GM18867 (cell line): Measurements from ENCODE around the gene SCUBE1.

Experiments used
- ATAC-seq: cut with Tn5 transposase; IDR thresholded peaks from one replicate; pipeline ENCODE4 v1.9.1; 2021; ENCODE audit warnings: mild to moderate bottlenecking, moderate library complexity; ENCODE audit not compliant: unreplicated experiment

Gene SCUBE1

GRCh38 chr22:43242627-43243026 lies 100.5 kb downstream of the SCUBE1 start:
- no peak for ATAC-seq

- ATAC-seq: no peak
These were observed 101.3 kb downstream of the SCUBE1 start for GRCh38 chr22:43241699-43242386.

GRCh38 chr22:43241138-43241597 lies 102.0 kb downstream of the SCUBE1 start:
- ATAC-seq: no peak

GRCh38 chr22:43240614-43241013 lies 102.6 kb downstream of the SCUBE1 start:
- ATAC-seq: no peak

GRCh38 chr22:43239956-43240355 lies 103.2 kb downstream of the SCUBE1 start:
- no peak for ATAC-seq

- no peak for ATAC-seq
These were observed 103.9 kb downstream of the SCUBE1 start for GRCh38 chr22:43239193-43239780.

- no peak for ATAC-seq
These were observed 104.6 kb downstream of the SCUBE1 start for GRCh38 chr22:43238526-43239006.

- ATAC-seq: no peak
These were observed 105.9 kb downstream of the SCUBE1 start for GRCh38 chr22:43237280-43237679.

- no peak for ATAC-seq
These were observed 106.6 kb downstream of the SCUBE1 start for GRCh38 chr22:43236411-43237166.

GRCh38 chr22:43235445-43236409 lies 107.4 kb downstream of the SCUBE1 start:
- ATAC-seq: no peak

- no peak for ATAC-seq
These were observed 108.7 kb downstream of the SCUBE1 start for GRCh38 chr22:43234264-43234988.

GRCh38 chr22:43233529-43233928 lies 109.6 kb downstream of the SCUBE1 start:
- ATAC-seq: no peak

GRCh38 chr22:43232445-43232844 lies 110.7 kb downstream of the SCUBE1 start:
- ATAC-seq: no peak

GRCh38 chr22:43231724-43232034 lies 111.5 kb downstream of the SCUBE1 start:
- ATAC-seq: no peak

- ATAC-seq: no peak
These were observed 112.0 kb downstream of the SCUBE1 start for GRCh38 chr22:43230971-43231723.

- no peak for ATAC-seq
These were observed 112.6 kb downstream of the SCUBE1 start for GRCh38 chr22:43230571-43230970.

- ATAC-seq: no peak
These were observed 114.3 kb downstream of the SCUBE1 start for GRCh38 chr22:43228863-43229262.

GRCh38 chr22:43228330-43228729 lies 114.8 kb downstream of the SCUBE1 start:
- ATAC-seq: no peak

- no peak for ATAC-seq
These were observed 115.9 kb downstream of the SCUBE1 start for GRCh38 chr22:43227239-43227630.
